Fibroblast of villous mesenchyme (primary cell): ENCODE measurements around the gene GABARAP. TPM values are rescaled to one million over a fixed set of nuclear protein-coding genes. Genes with fewer than 3 reads are reported as not detected.

Experiments
- DNase-seq: peaks from one replicate; pipeline ENCODE4 v3.0.0-alpha.2; 2010; ENCODE audit warnings: low read depth
- H3K4me3 ChIP-seq: 2 replicates; pipeline ENCODE4 v1.5.1; 2011; ENCODE audit warnings: low read depth, mild to moderate bottlenecking, low read length
- CTCF ChIP-seq: IDR thresholded peaks from 2 replicates; pipeline ENCODE4 v1.5.1; 2012; ENCODE audit warnings: low read depth, mild to moderate bottlenecking, low read length; ENCODE audit not compliant: insufficient read depth
- total RNA-seq: library from RNA; depleted of rRNA; stranded (reverse); fragments of >200 nt; gene quantifications from 2 replicates; pipeline ENCODE4 v1.2.3, GENCODE V29; 2012

GABARAP gene
- total RNA-seq, 1 donor, result 225 TPM

DNA sequence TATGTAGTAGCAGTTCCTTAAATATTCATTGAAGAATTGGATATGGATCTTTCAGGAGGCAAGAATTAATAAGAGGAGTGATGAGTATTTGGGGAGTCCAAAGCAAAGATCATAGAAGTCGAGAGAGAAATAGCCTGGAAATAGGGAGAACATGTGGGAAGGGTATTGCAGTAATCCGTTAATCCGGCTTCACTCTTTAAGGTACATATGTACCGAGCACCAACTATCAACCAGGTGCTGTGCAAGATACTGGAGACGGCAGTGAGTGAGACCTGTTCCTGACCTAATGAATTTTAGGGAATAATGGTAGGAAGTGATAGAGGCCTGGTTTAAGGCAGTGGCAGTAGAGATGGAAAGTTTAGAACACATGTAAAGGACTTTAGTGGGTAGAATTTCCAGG lies 10.8 kb upstream of the GABARAP start:
- no peak for TF ChIP-seq CTCF
- DNase-seq, result no peak
- H3K4me3 ChIP-seq, result peak overlapping the region; percentile 90

GRCh38 chr17:7252176-7253043 lies 10.2 kb upstream of the GABARAP start, which contains the start of gene ELP5:
ELP5 (plus strand) TSS chr17:7252215; CDS start chr17:7252551, 336 bp downstream.
- no peak for TF ChIP-seq CTCF
- DNase-seq, result peak; percentile 98
- H3K4me3 ChIP-seq, result peak within 1 kb of the TSS; percentile 90

DNA sequence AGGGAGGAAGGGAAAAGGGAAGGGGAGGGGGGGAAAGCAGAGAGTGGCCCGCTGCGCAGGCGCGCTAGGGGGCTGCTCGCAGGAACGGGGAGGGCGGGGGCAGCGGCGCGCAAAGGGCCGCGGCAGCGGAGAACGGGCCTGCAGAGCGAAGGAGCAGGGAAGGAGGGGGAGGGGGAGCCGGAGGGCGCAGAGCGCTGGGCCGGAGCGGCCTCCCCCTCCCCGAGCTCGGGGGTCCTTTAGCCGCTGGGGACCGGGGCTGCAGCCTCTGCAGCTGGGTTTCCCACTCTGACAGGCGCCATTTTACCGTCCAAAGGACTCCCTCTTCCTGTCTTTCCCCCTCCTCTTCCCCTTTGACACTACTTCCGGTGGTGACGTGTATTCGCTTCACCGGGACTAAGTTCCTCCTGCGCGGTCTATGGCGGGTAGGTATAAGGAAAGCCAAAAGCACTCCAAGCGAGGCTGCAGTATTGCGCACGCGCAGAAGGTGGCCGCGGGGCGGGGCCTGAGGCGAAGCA lies 9.5 kb upstream of the GABARAP start, which contains the start of gene CTDNEP1:
TSS of gene CTDNEP1 (minus strand) at position 74 of the 515 bp plus-strand sequence. CDS start 438 bp downstream, outside the sequence.
- TF ChIP-seq CTCF, result no peak
- peak within 1 kb of the TSS; percentile 90 for H3K4me3 ChIP-seq
- DNase-seq, result peak; percentile 100

DNA sequence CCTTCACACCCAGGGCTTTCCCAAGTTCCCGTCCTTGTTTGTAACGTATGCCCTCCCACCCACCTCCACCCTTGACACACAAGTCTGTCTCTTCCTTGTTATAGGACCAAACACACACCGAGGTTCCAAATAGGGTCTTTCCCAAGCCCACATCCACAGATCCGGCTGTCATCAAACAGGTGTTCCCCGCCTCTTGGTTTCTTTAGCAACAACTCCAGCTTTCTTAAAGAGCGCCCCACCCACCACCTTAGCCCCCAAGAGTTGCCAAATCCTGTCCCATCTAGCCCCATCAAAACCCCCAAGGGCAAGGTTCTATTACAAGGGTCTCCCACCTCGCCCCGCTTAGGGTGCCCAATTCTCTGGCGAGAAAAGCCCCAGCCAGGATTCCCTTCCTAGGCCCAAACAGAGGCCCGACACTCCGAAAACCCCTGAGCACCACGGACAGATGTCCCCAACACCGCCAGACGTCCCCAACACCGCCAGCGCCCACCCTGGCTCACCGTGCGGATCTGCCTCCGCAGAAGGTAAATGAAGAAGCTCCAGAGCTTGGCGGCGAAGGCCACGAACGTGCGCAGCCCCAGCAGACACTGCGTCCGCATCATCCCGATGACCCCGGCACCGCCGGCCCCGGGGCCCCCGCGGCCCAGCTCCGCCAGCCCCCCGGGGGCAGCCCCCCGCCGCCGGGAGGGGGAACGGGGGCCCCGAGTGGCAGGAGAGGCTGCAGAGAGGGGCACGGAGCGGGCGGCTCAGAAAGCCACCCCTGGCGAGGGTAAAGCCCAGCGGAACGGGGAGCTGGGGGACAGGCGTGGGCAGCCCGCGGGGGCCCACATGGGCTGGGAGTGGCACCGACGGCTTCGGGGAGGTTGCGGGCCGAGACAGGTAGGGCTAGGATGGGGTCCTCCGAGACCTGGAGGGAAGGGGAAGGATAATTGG lies 8.7 kb upstream of the GABARAP start:
- no peak for TF ChIP-seq CTCF
- H3K4me3 ChIP-seq, result peak overlapping the region; percentile 90
- no peak for DNase-seq

GRCh38 chr17:7249830-7250229 lies 7.6 kb upstream of the GABARAP start:
- no peak for TF ChIP-seq CTCF
- no peak for DNase-seq

GRCh38 chr17:7249214-7249613 lies 7.0 kb upstream of the GABARAP start:
- TF ChIP-seq CTCF, result no peak
- no peak for DNase-seq
- peak overlapping the region; percentile 18 for H3K4me3 ChIP-seq

More at GRCh38 chr17:7249830-7250229, 7.6 kb upstream of the GABARAP start:
- H3K4me3 ChIP-seq, result peak overlapping the region; percentile 90
